HG02763 (cell line): ENCODE results near the gene CCDC77.
"Not testable (repeated sequence)": the region's sequence is repeated elsewhere in the genome, so short reads cannot be mapped to it uniquely, and the experiment has no call there.

Experiments
- ATAC-seq: cut with Tn5 transposase; IDR thresholded peaks from one replicate; pipeline ENCODE4 v1.9.1; 2021; ENCODE audit warnings: mild to moderate bottlenecking, moderate library complexity; ENCODE audit not compliant: unreplicated experiment

Gene CCDC77

DNA sequence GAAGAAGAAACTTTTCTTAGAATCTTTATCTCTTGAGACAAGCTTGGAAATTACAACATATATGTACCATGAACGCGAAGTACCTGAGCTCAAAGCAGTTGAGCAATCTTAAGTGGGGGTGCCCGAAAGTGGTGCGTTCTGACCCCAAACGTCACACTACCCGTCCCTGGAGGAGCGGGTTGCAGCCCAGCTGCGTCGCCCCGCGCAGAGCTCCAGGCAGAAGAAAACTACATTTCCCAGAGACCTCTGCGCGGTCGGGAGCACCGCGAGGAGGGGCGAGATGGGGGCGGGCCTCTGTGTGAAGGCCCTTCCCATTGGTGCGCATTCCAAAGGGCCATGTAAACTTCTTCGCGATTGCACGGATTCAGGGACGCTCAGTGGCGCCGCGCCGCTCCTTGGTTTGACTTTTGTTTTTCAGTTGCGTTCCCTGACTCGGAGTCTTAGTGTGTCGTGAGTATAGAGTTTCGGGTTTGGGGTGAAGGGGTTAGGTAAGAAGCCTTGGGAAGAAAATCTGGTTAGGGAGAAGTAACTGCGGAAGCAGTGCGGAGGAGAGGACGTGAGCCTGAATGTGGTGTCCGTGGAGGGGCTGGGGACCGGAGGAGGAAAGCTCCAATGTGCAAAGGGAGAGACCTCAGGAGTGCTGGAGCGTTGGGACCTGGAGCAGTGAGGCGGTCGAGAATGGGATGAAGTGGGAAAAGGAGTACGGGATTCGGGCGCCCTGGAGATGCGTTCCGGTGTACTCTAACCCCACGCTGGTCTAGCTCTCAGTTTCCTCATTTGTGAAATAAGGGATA lies at the start of gene CCDC77:
Gene CCDC77, plus strand, starts transcription at position 410 of the 794 bp plus-strand sequence. CDS start 7,740 bp downstream, outside the sequence.
- ATAC-seq = peak; percentile 98

DNA sequence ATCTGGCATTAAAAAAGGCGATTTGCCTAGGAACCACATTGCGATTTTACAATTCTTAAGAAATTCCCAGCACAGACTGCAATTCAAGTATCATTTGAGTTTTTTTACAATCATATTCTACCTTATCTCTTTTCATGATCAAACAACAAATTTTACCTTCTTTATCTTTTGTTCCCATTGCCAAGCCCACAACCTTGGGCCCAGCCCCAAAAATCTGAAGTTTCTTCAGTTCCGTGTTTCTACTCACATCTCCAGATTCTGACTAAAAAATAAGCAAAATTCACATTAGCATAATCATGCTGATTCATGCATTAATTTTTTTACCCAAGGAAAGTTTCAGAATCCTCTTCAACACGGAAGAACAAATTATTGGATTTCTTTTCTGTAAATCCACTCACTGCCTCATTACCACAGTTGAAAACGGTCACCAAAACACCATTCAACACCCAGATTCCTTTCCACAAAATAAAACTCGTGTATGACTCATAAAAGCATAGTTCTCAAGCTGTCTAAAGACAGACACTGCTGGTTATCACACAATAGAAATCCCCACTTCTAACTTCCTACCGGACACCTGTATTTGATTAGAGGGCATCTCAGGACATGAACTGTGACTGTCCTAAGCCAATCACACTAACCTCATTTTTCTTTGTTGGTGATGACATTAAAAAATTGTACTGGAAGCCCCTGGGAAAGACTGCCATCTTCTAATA lies 45.0 kb upstream of the CCDC77 start:
- ATAC-seq = no peak

DNA sequence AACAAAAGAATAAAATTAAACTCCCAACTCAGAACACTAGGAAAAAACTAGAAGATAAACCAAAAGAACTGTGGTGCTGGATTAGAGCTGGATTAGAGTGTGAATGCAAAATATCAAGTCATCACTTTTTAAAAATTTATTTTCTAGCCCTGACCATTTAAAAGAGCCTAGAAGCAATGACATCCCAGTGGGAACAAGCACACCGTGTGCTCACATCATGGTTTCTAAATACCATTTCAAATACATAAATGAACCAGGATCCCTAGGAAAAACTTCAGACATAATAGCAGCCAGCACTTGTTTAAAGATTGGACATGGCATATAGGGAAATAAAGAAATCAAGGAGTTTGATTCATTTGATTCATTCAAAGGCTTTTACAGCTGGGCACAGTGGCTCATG lies 42.4 kb upstream of the CCDC77 start:
- no peak for ATAC-seq

DNA sequence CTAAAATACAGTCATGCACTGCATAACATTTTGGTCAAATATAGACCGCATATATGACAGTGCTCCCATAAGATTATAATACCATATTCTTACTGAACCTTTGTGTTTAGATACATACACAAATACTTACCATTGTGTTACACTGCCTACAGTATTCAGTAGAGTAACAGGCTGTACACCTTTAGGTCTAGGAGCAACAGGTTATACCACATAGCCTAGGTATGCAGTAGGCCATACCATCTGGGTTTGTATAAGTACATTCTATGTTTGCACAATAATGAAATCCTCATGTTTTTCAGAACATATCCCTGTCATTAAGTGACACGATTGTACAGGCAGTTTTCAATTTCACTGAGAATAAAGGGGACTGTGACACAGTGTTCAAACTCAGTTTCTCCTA lies 34.6 kb upstream of the CCDC77 start:
- no peak for ATAC-seq

DNA sequence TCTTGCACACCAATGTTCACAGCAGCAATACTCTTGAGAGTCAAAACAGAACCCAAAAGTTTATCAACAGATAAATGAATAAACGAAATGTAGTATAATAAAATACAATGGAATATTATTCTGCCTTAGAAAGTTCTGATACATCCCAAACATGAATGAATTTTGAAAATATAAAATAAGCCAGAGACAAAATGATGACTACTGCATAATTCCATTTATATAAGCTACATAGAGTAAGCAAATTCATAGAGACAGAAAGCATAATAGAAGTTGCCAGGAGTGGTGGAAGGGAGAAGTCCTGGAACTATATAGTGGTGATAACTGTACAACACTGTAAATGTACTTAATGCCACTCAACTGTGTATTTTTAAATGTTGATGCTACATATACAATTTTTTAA lies 33.5 kb upstream of the CCDC77 start:
- ATAC-seq = no peak

DNA sequence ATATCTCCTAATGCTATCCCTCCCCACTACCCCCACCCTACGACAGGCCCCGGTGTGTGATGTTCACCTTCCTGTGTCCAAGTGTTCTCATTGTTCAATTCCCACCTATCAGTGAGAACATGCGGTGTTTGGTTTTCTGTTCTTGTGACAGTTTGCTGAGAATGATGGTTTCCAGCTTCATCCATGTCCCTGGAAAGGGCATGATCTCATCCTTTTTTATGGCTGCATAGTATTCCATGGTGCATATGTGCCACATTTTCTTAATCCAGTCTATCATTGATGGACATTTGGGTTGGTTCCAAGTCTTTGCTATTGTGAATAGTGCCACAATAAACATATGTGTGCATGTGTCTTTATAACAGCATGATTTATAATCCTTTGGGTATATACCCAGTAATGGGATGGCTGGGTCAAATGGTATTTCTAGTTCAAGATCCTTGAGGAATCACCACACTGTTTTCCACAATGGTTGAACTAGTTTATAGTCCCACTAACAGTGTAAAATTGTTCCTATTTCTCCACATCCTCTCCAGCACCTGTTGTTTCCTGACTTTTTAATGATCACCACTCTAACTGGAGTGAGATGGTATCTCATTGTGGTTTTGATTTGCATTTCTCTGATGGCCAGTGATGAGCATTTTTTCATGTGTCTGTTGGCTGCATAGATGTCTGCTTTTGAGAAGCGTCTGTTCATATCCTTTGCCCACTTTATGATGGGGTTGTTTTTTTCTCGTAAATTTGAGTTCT lies 30.5 kb upstream of the CCDC77 start:
- not testable (repeated sequence) for ATAC-seq

DNA sequence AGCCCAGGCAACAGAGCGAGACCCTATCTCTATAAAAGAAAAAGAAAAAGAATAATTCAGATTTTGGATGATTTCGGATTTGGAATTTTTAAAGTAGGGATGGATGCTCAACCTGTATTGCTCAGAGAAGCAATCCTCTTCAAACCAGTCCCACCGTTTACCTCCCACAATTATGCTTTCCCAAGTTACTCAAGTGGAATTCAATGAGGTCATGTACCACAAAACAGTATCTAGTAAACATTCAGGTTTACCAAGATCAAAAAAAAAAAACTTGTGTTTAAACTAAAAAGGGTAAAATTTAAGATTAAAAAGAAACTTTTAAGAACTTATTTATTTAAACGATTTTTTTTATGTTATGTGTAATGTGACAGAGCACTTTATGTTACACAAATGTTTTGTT lies 14.8 kb upstream of the CCDC77 start:
- ATAC-seq = no peak

DNA sequence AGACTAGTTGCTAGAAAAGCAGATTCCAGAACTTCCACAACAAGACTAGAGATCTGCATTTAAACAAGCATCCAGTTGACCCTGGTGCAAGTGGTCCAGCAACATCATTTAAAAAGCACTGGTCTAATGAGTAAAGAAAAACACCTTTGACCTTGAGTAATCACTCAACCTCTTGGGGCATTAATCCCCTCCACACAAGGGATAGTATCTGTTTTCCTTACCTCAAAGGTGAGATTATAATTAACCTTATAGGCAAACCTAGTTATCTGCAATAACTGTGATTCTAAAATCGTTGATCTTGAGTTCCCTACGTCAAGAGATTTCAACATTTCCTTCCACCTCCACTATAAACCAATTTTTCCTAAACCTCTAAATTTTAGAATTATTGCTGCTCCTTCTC lies 13.4 kb upstream of the CCDC77 start:
- no peak for ATAC-seq

DNA sequence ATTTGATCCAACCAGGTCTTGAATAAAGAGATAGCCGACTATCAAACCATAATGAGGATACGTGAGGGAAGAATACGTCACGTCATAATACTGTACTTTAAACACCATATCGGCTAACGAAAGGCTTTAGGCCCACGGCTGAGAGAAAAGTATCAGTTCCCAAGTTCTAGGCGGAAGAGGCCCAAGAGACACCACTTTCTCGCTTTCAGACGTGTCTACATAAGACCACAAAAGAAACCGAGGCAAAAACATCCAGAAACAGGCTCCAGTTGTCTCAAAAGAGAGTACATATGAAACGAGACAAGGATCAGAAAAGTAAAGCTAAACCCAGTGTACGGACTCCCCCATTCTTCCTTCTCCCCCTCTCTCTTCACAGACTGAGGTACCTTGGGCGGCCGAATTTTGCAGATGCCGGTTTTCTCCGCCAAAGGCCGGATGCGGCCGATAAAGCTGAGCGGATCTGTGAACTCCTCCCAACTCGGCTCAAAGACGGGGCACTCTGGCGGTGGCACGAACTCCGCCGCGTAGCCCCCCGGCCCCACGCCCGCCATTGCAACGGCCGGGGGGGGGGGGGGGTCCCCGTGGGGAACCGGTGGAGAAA lies 12.8 kb upstream of the CCDC77 start:
- peak; percentile 15 for ATAC-seq

DNA sequence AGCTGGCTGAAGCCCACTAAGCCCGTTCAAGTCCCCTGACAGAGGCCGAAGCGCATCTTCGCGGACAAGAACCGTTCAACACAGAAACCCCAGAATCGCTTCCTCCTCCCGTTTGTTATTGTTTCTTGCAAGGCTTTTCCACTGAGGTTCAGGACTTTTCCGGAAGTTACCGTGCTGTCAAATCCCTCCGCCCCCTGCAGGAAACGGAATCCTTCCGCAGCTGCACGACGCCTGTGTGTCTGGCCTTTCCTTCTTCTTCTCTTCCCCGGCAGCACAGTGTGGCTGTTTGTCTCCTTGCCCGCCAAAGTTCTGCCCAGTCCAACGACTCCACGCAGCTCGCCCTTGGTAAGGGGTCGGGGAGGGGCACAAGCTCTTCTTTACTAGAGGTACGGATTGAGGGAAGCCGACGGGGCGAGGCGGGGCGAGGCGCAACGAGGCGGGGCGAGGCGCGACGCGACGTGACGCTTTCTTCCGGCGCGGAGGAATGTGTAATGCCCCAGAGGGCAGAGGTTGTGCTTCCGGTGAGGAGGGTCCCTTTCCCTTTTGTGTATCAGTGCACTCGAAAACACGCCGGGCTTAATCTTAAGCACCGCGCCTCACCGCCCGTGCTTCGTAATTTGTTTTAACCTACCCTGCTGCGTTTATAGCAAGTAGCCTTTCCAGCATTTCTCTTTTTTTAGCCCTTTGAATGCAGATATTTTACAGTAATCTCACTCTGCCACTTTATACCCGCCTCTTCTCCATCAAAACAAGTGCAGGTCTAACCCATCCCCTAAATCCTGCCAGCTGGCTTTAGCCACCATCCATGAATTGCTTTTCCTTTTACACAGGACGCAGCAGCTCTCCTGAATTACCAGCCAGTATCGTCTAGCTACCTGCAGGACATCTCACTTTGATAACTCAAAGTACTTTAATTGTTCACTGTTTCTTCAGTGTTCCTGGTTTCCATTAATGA lies 12.0 kb upstream of the CCDC77 start, which contains the start of gene KDM5A:
Gene KDM5A, minus strand, starts transcription at position 179 of the 955 bp plus-strand sequence. CDS start 229 bp downstream, outside the sequence.
- ATAC-seq = peak; percentile 91

DNA sequence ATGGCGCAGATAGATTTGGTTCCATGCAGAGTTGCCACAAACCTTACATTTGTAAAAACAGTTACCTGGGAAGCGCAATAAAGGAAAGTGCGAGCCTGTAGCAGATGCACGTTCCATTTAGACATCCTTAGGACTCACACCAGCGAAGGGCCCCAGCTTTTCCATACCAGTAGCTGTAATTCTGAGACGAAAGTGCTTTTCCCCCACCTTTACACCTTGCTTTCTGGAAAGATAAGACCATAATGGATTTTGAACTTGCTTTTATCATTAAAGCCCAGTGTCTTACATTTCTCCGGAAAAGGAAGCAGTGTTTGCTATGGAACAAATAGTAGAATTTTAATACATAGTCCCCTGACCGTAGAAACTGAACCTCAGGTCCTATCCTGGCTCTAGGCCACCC lies 616 bp upstream of the CCDC77 start:
- no peak for ATAC-seq

DNA sequence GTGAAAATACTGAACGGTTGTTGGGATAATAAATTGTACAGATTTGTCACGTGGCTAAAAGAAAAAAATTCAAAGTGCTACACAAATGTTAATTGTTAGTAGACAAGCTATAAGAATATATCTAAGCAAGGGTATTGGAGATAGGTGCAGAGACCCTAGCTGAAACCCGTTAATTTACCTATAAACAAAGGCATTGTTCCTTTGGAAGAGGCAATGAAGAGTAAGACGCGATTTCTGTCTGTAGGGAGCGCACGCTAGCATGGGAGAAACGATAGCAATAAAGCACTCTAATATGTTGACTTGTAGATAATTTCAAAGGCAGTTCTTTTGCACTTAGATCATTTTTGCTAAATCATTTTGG lies 565 bp downstream of the CCDC77 start:
- ATAC-seq = no peak

DNA sequence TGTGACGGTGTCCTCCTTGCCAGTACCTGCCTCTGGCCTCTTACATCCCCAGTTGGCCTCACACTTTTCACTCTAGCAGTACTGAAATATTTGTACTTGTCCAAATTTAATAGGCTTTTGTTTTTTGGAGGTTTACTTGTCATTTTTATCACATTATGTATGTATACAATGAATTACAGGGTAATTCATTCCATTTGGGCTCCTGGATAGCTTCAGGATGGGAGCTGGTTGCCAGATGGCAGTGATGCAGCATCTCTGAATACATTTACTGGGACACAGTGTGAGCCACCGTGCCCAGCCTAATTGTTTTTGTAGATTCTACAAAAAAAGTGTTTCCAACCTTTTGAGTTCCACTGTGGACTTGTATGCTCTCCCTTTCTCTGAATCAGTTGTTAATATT lies 13.4 kb downstream of the CCDC77 start:
- no peak for ATAC-seq

DNA sequence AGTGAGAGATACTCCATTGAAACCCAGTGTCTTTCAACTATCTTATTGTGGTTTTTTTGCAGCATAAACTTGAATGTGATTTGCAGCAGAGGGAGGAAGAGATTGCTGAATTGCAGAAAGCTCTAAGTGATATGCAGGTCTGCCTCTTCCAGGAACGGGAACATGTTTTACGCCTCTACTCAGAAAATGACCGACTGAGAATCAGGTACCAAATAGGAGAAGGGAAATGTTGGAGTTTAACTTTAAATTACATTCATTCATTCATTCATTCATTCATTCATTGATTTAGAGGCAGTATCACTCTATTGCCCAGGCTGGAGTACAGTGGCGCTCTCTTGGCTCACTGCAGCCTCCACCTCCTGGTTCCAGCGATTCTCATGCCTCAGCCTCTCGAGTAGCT lies 17.0 kb downstream of the CCDC77 start:
- no peak for ATAC-seq

DNA sequence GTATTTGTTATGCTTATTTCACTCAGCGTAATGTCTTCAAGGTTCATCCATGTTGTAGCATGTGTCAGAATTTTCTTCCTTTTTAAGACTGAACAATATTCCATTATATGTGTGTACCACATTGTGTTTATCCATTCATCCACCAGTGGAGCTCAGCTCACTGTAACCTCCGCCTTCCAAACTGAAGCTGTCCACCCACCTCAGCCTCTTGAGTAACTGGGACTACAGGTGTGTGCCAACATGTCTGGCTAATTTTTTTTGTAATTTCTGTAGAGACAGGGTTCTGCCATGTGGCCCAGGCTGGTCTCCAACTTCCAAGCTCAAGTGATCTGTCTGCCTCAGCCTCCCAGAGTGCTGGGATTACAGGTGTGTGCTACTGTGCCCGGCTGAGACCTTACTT lies 21.1 kb downstream of the CCDC77 start:
- no peak for ATAC-seq

DNA sequence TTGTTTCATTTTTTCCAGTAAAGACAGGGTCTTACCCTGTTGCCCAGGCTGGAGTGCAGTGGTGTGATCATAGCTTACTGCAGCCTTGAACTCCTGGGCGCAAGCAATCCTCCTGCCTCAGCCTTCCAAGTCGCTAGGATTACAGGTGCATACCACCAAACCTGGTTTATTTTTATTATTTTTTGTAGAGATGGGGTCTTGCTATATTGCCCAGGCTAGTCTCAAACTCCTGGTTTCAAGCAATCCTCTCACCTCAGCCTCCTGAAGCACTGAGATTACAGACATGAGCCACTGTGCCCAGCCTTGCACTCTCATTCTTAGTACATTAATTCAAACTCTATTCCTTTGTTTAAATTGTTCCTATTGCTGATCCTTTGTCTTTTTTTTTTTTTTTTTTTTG lies 34.3 kb downstream of the CCDC77 start:
- ATAC-seq = not testable (repeated sequence)

DNA sequence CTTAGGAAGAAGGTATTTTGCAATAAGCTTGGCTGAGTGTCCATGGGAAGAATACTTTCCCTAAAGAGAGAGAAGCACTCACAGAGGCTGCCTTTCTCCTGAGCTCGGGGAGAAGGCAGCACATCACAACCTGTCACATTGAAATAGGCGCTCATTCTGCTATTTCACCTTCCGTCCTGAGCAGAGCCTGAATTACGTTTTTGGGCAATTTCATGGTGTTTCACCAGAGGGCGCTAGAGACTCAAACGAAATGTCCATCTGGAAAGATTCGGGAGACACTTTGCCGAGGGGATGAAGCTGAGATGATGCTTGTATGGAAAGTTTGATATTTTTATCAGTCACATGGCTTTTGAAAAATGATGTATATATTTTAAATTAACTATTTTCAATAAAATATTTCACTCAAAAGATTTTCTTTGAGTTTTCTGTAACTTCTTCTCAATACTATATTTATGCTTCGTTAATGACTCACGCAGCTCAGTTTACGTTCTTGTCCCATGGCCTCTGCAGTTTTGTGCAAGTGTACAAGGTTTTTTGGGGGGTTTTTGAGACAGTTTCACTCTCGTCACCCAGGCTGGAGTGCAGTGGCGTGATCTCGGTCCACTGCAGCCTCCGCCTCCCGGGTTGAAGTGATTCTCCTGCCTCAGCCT lies 40.9 kb downstream of the CCDC77 start:
- ATAC-seq = no peak

DNA sequence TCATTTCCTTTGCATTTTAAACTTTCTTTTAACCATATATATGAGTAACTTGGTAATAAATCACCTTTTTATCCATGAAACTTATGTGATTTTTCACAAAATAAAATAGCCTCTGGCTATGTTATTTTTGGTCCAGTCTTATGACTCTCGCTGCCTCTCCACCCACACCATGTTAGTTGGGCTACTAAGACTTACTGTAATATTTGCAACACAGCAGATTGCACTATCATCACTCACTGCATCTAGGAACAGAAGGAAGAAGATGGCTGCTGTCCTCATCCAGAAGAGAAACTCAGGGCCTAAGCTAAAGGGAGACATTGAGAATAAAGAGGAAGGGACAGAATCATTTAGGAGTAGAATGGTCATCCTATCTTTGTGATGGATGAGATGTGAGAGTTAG lies 45.7 kb downstream of the CCDC77 start:
- ATAC-seq = no peak

DNA sequence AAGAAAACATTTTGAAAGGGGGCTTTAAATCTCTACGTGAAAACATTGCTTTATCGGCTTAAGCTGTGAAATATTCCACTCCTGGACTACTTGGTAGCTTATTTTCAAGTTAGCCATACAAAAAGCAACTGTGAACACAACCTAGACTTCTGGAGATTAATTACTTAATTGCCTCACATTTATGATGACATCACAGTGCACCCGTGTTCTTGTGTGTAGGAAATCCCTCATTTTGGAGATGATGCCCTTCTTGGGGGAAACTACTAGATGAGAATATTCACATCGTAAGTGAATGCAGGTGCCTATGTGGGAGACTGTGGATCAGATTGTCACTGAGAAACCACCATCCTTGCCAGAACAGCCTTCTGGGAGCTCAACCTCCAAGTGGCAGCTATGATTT lies 47.8 kb downstream of the CCDC77 start:
- ATAC-seq = no peak

DNA sequence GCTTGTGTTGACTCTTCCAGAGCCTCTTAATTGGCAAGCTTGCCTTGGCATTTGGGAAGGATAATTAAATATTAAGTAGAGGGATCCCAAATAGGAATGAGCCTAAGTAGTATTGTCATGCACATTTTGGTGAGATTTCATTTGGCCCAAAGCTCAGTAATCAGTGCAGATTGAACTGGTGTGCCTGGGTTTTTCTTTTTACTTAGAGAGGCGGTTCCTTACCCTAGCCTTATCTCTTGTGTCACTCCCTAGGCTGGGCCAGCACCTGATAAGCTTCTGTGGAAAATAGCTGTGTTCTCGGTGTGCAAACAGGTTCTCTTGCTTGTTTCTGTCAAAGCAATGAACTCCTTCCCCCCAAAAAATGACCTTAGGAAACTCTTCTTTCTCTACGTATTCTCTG lies 49.0 kb downstream of the CCDC77 start:
- ATAC-seq = no peak
